Right lobe of liver (tissue), 6 donors: Measurements from ENCODE around the gene DCDC2. TPM values are rescaled to one million over a fixed set of nuclear protein-coding genes. Genes with fewer than 3 reads are reported as not detected.
"Not testable (repeated sequence)": the region's sequence is repeated elsewhere in the genome, so short reads cannot be mapped to it uniquely, and the experiment has no call there.

ENCODE experiments used
- ATAC-seq, 4 donors: fragments of 200-7000 bp; cut with Tn5 transposase; one replicate each; pipeline ENCODE4 v1.9.1; 2020; ENCODE audit warnings: mild to moderate bottlenecking in 4 of 4, moderate library complexity in 4 of 4
- DNase-seq, 3 donors: peaks; one replicate each; pipeline ENCODE4 v3.0.0-alpha.2; 2020
- H3K27ac ChIP-seq, 3 donors: fragments of 200-600 bp; one replicate each; pipeline ENCODE4 v1.8.0; 2022
- H3K27me3 ChIP-seq, 2 donors: fragments of 200-600 bp; one replicate each; pipeline ENCODE4 v1.8.0; 2022
- H3K36me3 ChIP-seq, 4 donors: fragments of 200-600 bp; sonication (generic) in 1 of 4; one replicate each; pipeline versions ENCODE4 v1.5.1 to v1.8.0; 2017 to 2022; ENCODE audit warnings: control low read depth in 1 of 4
- H3K4me1 ChIP-seq, 4 donors: fragments of 200-600 bp; sonication (generic) in 1 of 4; one replicate each; pipeline versions ENCODE4 v1.5.1 to v1.8.0; 2017 to 2022; ENCODE audit warnings: control low read depth in 1 of 4
- H3K4me3 ChIP-seq, 3 donors: fragments of 200-600 bp; one replicate each; pipeline ENCODE4 v1.8.0; 2022
- H3K9me3 ChIP-seq, 4 donors: fragments of 200-600 bp; sonication (generic) in 1 of 4; one replicate each; pipeline versions ENCODE4 v1.5.1 to v1.8.0; 2017 to 2022; ENCODE audit warnings: control low read depth in 1 of 4
- POLR2A ChIP-seq: fragments of 450-650 bp; IDR thresholded peaks from one replicate; pipeline ENCODE4 v1.6.1; 2017; ENCODE audit warnings: antibody characterized with exemption, mild to moderate bottlenecking
- WGBS: methylation state at CpG from one replicate; pipeline ENCODE4 v1.1.6; 2018; ENCODE audit warnings: low coverage, low lambda C conversion rate; ENCODE audit not compliant: insufficient coverage; ENCODE audit errors: missing lambda C conversion rate; 5-methylcytosine and 5-hydroxymethylcytosine counted together
- intact Hi-C, 2 donors: fragments of 100-400 bp; cut with DNase I; formaldehyde crosslinking; loops; one replicate each; pipeline versions ENCODE4 v1.11.2 to v1.14.1; 2022
- total RNA-seq, 6 experiments: library from RNA; depleted of rRNA in 2 of 6; stranded (reverse); fragments of >200 nt in 2 of 6; fragmentation: NEBNext Ultra II Directional in 3 of 6; extraction: Animal tissue kit (Norgen Biotek cat#: 25700) in 3 of 6; gene quantifications; one replicate each; pipeline versions ENCODE4 v1.1.0 to v1.2.4, GENCODE V29; 2016 to 2023
- TF ChIP-seq, protein P1 (sequence below), 4 donors: fragments of 200-600 bp in 3 of 4; fragments of 450-650 bp in 1 of 4; IDR thresholded peaks; one replicate each; pipeline versions ENCODE4 v1.5.1 to v1.8.0; 2016 to 2022; ENCODE audit warnings: antibody characterized with exemption in 4 of 4, mild to moderate bottlenecking in 2 of 4
- donor health status: DM: no; HTN: yes; CAD: no.
- donor health status: DM: no; HTN: no; CAD: no.
- donor health status: DM: no; HTN: no; CAD: no.
- donor health status: DM: no; HTN: yes; CAD: no.
- donor health status: DM: no; HTN: yes; CAD: no.

The DCDC2 gene
- total RNA-seq, 6 experiments from 2014 or later = 0.68 to 3.8 (median 0.92) TPM

DNA sequence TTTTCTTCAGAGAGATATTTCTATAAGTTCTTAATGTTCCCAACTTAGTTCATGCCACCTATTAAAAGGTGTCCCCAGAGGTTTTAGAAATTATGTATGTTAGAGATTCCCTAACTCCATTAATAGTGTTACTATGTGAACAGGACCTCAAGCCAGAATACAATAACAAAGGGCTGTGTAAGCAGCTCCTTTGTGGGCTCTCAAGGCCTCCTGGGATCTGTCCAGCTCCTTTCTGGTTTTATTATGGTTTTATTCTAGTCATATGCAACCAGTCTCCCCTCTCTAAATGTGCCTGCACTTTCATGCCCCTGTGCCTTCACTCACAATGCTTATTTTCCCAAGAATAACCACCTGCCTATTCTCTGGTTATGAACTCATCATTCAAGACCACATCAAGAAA lies 209.2 kb downstream of the DCDC2 start:
- ATAC-seq (no peak), DNase-seq (no peak)
- no peak for TF ChIP-seq POLR2A
- TF ChIP-seq, protein P1, sequence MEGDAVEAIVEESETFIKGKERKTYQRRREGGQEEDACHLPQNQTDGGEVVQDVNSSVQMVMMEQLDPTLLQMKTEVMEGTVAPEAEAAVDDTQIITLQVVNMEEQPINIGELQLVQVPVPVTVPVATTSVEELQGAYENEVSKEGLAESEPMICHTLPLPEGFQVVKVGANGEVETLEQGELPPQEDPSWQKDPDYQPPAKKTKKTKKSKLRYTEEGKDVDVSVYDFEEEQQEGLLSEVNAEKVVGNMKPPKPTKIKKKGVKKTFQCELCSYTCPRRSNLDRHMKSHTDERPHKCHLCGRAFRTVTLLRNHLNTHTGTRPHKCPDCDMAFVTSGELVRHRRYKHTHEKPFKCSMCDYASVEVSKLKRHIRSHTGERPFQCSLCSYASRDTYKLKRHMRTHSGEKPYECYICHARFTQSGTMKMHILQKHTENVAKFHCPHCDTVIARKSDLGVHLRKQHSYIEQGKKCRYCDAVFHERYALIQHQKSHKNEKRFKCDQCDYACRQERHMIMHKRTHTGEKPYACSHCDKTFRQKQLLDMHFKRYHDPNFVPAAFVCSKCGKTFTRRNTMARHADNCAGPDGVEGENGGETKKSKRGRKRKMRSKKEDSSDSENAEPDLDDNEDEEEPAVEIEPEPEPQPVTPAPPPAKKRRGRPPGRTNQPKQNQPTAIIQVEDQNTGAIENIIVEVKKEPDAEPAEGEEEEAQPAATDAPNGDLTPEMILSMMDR (IDR thresholded peaks at IDR 0.05) = no peak
- no peak overlapping the region for H3K27ac ChIP-seq
- no peak overlapping the region for H3K4me3 ChIP-seq
- H3K4me1 ChIP-seq = no peaks in the 10 kb centered on the region
- no peaks in the 10 kb centered on the region for H3K36me3 ChIP-seq
- H3K27me3 ChIP-seq = no peaks in the 10 kb centered on the region
- intact Hi-C loops = no loop called here
- H3K9me3 ChIP-seq = no peaks in the 10 kb centered on the region

DNA sequence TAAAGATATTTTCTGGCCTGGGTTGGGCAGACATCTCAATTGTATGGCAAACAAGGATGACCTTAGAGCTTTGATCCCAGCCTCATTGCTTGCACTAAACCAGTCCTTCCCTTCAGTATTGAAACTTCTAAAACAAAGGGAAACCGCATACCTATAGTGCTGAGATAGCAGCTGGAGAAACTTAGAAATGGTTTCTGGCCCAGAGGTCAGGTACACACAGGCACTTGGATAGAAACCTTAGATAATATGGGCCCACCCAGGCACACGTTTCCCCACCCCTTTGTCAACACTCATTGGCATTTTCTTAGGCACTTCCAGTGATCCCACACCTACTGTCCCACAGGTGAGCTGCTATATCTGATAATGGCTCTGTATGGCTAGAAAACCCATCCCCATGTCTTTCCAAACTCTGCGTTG lies 209.7 kb downstream of the DCDC2 start:
- intact Hi-C loops = no loop called here
- no peak overlapping the region for H3K27ac ChIP-seq
- TF ChIP-seq POLR2A = no peak
- TF ChIP-seq, protein P1 (IDR thresholded peaks at IDR 0.05) = no peak
- no peak for ATAC-seq
- DNase-seq = no peak
- H3K27me3 ChIP-seq = no peaks in the 10 kb centered on the region
- WGBS = 48% methylated on average over 2 of the region's 3 CpGs
- H3K4me1 ChIP-seq = no peaks in the 10 kb centered on the region
- no peak overlapping the region for H3K4me3 ChIP-seq
- no peaks in the 10 kb centered on the region for H3K9me3 ChIP-seq
- no peaks in the 10 kb centered on the region for H3K36me3 ChIP-seq

DNA sequence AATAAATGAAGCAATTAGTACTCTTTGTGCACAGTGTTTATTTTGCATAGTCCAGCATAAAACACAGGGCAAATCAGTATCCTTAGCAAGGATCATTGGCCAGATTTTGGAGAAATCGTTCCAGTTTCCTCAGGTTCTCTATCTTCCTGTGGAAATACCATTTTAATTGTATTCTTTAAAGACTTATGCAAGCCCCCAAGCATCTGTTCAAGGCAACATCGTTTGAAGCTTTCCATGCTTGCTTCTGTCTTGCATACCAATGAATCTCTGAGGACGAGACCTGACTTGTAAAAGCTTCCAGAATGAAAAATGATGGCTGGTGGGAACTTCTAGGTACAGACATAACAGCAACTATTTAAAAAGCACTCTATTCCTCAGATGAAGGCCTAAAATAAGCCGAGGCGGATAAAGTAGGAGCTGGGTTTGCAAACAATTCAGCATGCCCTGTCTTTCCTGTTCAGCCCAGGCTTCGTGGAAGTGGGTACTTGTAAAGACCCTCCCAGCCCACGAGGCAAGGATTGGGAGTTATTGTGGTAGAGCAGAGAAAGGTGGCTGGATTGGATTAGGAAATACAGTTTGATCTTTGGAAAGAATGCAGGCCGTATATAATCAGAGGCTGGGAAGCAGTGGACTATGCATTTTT lies 210.2 kb downstream of the DCDC2 start:
- H3K36me3 ChIP-seq = no peaks in the 10 kb centered on the region
- H3K4me3 ChIP-seq = no peak overlapping the region
- no peak overlapping the region for H3K27ac ChIP-seq
- TF ChIP-seq, protein P1 (IDR thresholded peaks at IDR 0.05) = no peak
- no peak for TF ChIP-seq POLR2A
- no peaks in the 10 kb centered on the region for H3K4me1 ChIP-seq
- DNase-seq (no peak), ATAC-seq (no peak)
- no peaks in the 10 kb centered on the region for H3K27me3 ChIP-seq
- 41% methylated on average over 8 of the region's 8 CpGs for WGBS
- H3K9me3 ChIP-seq = no peaks in the 10 kb centered on the region
- intact Hi-C loops = no loop called here

DNA sequence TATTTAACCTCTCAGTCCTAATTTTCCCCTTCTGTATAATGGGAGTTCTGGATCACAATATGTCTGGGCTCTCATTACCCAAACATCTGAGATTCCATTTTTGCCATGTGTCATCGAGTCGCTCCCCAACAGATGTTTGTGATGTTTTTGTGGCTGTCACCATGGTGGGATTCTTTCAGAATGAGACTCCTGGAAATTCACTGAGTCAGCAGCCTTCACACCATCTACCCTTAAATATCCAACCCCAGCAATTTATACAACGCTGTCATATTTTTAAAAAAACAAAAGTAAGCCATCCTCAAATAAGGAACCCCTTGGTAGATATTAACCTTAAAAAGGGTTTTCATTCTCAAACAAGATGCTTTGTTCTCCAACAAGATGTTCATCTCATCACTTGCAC lies 211.0 kb downstream of the DCDC2 start:
- H3K36me3 ChIP-seq = no peaks in the 10 kb centered on the region
- no peaks in the 10 kb centered on the region for H3K4me1 ChIP-seq
- no peaks in the 10 kb centered on the region for H3K9me3 ChIP-seq
- no peak overlapping the region for H3K4me3 ChIP-seq
- no peak overlapping the region for H3K27ac ChIP-seq
- DNase-seq (no peak), ATAC-seq (no peak)
- no peaks in the 10 kb centered on the region for H3K27me3 ChIP-seq
- no peak for TF ChIP-seq POLR2A
- TF ChIP-seq, protein P1 (IDR thresholded peaks at IDR 0.05) = no peak
- WGBS = 78% methylated on average over 3 of the region's 3 CpGs
- intact Hi-C loops = no loop called here

- Histone ChIP-seq H3K4me1 (no peaks in the 10 kb centered on the region), H3K9me3 (no peaks in the 10 kb centered on the region), H3K36me3 (no peaks in the 10 kb centered on the region), H3K4me3 (no peak overlapping the region), H3K27ac (no peak overlapping the region), H3K27me3 (no peaks in the 10 kb centered on the region)
- intact Hi-C loops = no loop called here
- no peak for TF ChIP-seq POLR2A
- TF ChIP-seq, protein P1 (IDR thresholded peaks at IDR 0.05) = no peak
- ATAC-seq (no peak), DNase-seq (no peak)
- WGBS = 64% methylated on average over 5 of the region's 9 CpGs
Measured at GRCh38 chr6:24145690-24146131, 212.1 kb downstream of the DCDC2 start.

- H3K9me3 ChIP-seq, H3K36me3 ChIP-seq, H3K4me3 ChIP-seq, ATAC-seq, intact Hi-C loops, DNase-seq, H3K27me3 ChIP-seq, H3K4me1 ChIP-seq, H3K27ac ChIP-seq: not testable (repeated sequence)
- WGBS = 89% methylated on average over 8 of the region's 8 CpGs
Measured at GRCh38 chr6:24142733-24143132, 215.1 kb downstream of the DCDC2 start.
